ENCODE data around the gene DPYSL4. TPM values are rescaled to one million over a fixed set of nuclear protein-coding genes. Genes with fewer than 3 reads are reported as not detected.

Gene DPYSL4
- total and polyA plus RNA-seq, 3 experiments from 2014 or later = 3.2 to 3.3 TPM; not detected in 1

GRCh38 chr10:132189016-132189415 is 2.3 kb downstream of the DPYSL4 start:
- peak overlapping the region in 1 of 8 donors; percentile 48 for H3K27ac Mint-ChIP-seq
- H3K9me3 Mint-ChIP-seq = no peaks in the 10 kb centered on the region
- DNase-seq = peak in 1 of 5 donors; percentile 15
- H3K27me3 Mint-ChIP-seq = peaks cover 31 to 37% of the 10 kb centered on the region in 2 donors
- Histone ChIP-seq H3K27ac (ENCODE audit: low read depth, low read length) (no peak overlapping the region), H3K4me1 (ENCODE audit: insufficient read depth, low read length) (peaks cover 8% of the 10 kb centered on the region), H3K36me3 (ENCODE audit: insufficient read depth, low read length) (no peaks in the 10 kb centered on the region), H3K4me3 (ENCODE audit: low read length) (no peak overlapping the region), H3K27me3 (ENCODE audit: insufficient read depth, low read length, poor library complexity, severe bottlenecking) (peaks cover 19% of the 10 kb centered on the region), H3K9me3 (ENCODE audit: low read length) (no peaks in the 10 kb centered on the region)
- ChIA-PET POLR2A (no interaction called here), CTCF (no interaction called here)
- H3K4me1 Mint-ChIP-seq = peaks cover 5 to 8% (median 5%) of the 10 kb centered on the region in 3 donors
- H3K4me3 Mint-ChIP-seq = peak overlapping the region in 4 of 7 donors; percentile 4 to 69 (median 40)
- peaks cover 0 to 2% (median 0%) of the 10 kb centered on the region in 3 donors for H3K36me3 Mint-ChIP-seq

DNA sequence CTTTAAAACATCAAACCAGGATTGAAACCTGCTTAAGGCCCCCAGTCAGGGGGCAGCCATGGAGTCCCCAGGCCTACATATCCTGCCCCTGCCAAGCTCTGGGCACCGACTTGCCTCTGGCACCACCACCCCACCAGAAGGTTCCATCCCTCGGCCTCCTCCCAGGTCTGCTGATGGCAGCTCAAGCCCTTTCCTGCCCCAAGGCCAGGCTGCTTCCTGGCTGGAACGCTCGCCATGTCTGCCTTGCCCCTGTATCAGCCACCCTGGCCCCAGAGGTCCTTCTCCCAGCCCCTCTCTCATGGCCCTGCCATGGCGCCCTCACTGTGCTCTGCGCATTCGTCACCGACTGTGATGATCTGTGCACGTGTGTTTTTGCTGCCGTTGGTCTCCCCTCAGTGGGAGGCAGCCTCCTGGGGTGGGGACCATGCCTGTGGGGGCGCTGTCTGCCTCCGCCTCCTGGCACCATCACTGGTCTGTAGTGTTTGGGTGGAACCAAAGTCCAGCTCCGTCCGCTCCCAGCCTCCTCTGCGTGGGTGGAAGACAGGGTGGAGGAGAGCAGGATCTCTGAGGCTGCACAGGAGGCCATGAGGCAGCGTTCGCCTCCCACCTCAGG is 3.2 kb downstream of the DPYSL4 start:
- Histone ChIP-seq H3K36me3 (ENCODE audit: insufficient read depth, low read length) (no peaks in the 10 kb centered on the region), H3K4me1 (ENCODE audit: insufficient read depth, low read length) (peaks cover 8% of the 10 kb centered on the region), H3K27ac (ENCODE audit: low read depth, low read length) (no peak overlapping the region), H3K9me3 (ENCODE audit: low read length) (no peaks in the 10 kb centered on the region), H3K27me3 (ENCODE audit: insufficient read depth, low read length, poor library complexity, severe bottlenecking) (peaks cover 19% of the 10 kb centered on the region), H3K4me3 (ENCODE audit: low read length) (no peak overlapping the region)
- Mint-ChIP-seq H3K9me3 (no peaks in the 10 kb centered on the region), H3K36me3 (peaks cover 0 to 2% (median 0%) of the 10 kb centered on the region in 3 donors), H3K27me3 (peaks cover 27 to 31% of the 10 kb centered on the region in 2 donors), H3K27ac (no peak overlapping the region), H3K4me1 (peaks cover 2 to 6% (median 5%) of the 10 kb centered on the region in 3 donors), H3K4me3 (peak overlapping the region in 2 of 7 donors; percentile 17 to 69)
- ChIA-PET CTCF (no interaction called here), POLR2A (no interaction called here)
- peak in 1 of 5 donors; percentile 38 for DNase-seq

DNA sequence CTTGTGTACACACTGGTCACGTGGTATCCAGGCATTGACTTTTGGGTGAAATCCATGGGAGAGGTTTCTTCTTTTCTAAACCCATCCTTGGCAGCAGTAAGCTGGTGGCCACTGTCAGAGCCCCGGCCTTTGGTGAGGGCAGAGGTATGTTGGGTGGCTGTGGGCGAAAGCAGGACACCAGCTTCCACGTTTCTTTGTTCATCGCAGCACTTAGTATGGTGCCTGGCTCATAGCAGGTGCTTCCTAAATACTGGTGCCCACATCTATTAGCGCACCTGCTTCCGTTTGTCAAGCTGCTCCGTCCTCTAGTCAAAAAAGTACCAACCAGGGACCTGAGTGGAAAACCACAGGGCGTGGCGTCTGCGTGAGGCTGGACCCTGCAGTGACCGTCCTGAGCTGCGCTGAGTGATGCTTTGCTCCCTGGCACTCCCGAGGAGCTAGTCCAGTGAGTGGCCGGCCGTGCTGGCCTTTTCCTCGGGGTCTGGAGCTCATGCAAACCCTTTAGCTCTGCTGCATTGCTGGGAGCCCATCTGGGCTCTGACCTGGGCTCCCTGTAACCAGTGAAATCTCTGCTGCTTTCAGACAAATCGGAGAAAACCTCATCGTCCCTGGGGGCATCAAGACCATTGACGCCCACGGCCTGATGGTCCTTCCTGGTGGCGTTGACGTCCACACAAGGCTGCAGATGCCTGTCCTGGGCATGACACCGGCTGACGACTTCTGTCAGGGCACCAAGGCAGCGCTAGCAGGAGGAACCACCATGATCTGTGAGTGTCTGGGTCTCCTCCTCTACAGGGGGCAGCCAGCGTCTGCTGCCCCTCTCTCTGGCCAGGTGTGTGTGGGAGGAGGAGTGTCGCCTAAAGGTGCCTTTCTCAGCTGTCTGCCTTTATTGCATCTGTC is 5.6 kb downstream of the DPYSL4 start:
- peaks cover 14% of the 10 kb centered on the region for H3K27me3 ChIP-seq (ENCODE audit: insufficient read depth, low read length, poor library complexity, severe bottlenecking)
- H3K4me1 ChIP-seq (ENCODE audit: insufficient read depth, low read length) = peaks cover 8% of the 10 kb centered on the region
- Mint-ChIP-seq H3K36me3 (peaks cover 0 to 2% (median 0%) of the 10 kb centered on the region in 3 donors), H3K4me3 (peak overlapping the region in 1 of 7 donors; percentile 52), H3K4me1 (peaks cover 0 to 5% (median 5%) of the 10 kb centered on the region in 3 donors), H3K27ac (no peak overlapping the region), H3K9me3 (no peaks in the 10 kb centered on the region), H3K27me3 (peaks cover 25 to 26% of the 10 kb centered on the region in 2 donors)
- no peaks in the 10 kb centered on the region for H3K9me3 ChIP-seq (ENCODE audit: low read length)
- CTCF ChIA-PET = no interaction called here
- no peak overlapping the region for H3K4me3 ChIP-seq (ENCODE audit: low read length)
- POLR2A ChIA-PET = no interaction called here
- H3K27ac ChIP-seq (ENCODE audit: low read depth, low read length) = no peak overlapping the region
- no peaks in the 10 kb centered on the region for H3K36me3 ChIP-seq (ENCODE audit: insufficient read depth, low read length)
- peak in 1 of 5 donors; percentile 29 for DNase-seq

DNA sequence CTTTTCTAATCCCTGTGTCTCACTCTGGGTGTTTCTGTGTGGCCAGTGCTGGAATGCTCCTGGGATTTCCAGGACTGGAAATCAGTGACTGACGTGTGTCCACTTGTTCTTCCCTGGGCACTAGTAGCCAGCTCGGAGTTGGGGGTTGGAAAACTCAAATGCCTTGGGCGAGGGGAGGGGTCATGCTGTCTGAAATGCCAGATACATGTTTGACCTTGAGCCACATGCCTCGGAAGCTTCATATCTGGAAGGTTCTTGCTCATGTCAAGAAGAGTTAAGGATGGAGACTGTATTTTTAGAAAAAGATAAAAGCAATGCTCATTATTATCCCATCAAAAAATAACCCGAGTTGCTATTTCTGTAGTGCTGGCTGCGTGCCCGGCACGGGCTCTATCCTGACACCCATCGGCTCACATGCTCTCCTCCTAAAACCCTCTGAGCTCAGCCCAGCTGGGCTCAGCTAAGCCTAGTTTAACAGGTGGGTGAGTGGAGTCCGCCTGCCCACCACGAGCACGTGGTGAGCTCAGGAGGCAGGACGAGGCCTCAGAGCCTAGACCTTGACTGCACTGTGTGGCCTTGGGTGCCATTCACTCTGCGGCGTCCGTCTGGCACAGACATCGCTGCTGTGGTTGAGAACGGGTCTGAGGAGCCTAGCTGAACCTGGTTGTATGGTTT is 6.4 kb downstream of the DPYSL4 start:
- H3K4me3 ChIP-seq (ENCODE audit: low read length) = no peak overlapping the region
- no peaks in the 10 kb centered on the region for H3K36me3 ChIP-seq (ENCODE audit: insufficient read depth, low read length)
- H3K27ac Mint-ChIP-seq = no peak overlapping the region
- no peaks in the 10 kb centered on the region for H3K9me3 ChIP-seq (ENCODE audit: low read length)
- peak in 1 of 5 donors; percentile 31 for DNase-seq
- H3K27ac ChIP-seq (ENCODE audit: low read depth, low read length) = no peak overlapping the region
- H3K4me1 ChIP-seq (ENCODE audit: insufficient read depth, low read length) = peaks cover under 1% of the 10 kb centered on the region
- peaks cover 7% of the 10 kb centered on the region for H3K27me3 ChIP-seq (ENCODE audit: insufficient read depth, low read length, poor library complexity, severe bottlenecking)
- H3K9me3 Mint-ChIP-seq = no peaks in the 10 kb centered on the region
- H3K36me3 Mint-ChIP-seq = peaks cover 0 to 2% (median 0%) of the 10 kb centered on the region in 3 donors
- ChIA-PET POLR2A (no interaction called here), CTCF (no interaction called here)
- H3K27me3 Mint-ChIP-seq = peaks cover 21 to 22% of the 10 kb centered on the region in 2 donors
- no peak overlapping the region for H3K4me3 Mint-ChIP-seq
- H3K4me1 Mint-ChIP-seq = peaks cover 0 to 5% (median 1%) of the 10 kb centered on the region in 3 donors

- CTCF ChIA-PET = no interaction called here
Measured at GRCh38 chr10:132193907-132194552, 7.3 kb downstream of the DPYSL4 start.

DNA sequence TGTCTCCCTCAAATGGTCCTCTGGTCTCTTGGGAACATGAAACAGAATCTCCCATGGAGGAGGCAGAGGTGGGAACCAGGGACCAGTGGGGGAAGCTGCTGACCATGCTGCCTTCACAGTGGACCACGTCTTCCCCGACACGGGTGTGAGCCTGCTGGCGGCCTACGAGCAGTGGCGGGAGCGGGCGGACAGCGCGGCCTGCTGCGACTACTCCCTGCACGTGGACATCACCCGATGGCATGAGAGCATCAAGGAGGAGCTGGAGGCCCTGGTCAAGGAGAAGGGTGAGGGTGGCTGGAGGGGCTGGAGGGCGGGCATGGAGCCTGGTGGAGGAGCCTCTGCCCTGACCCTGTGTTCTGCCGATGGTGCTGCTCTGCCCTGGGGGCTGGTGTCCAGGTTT is 8.0 kb downstream of the DPYSL4 start:
- ChIA-PET POLR2A (no interaction called here), CTCF (no interaction called here)
- H3K4me3 ChIP-seq (ENCODE audit: low read length) = no peak overlapping the region
- H3K9me3 ChIP-seq (ENCODE audit: low read length) = no peaks in the 10 kb centered on the region
- peak in 1 of 5 donors; percentile 33 for DNase-seq
- H3K27me3 ChIP-seq (ENCODE audit: insufficient read depth, low read length, poor library complexity, severe bottlenecking) = no peaks in the 10 kb centered on the region
- peaks cover 0 to 2% (median 0%) of the 10 kb centered on the region in 3 donors for H3K36me3 Mint-ChIP-seq
- no peaks in the 10 kb centered on the region for H3K9me3 Mint-ChIP-seq
- H3K27ac Mint-ChIP-seq = no peak overlapping the region
- H3K36me3 ChIP-seq (ENCODE audit: insufficient read depth, low read length) = no peaks in the 10 kb centered on the region
- H3K4me1 Mint-ChIP-seq = no peaks in the 10 kb centered on the region
- H3K27ac ChIP-seq (ENCODE audit: low read depth, low read length) = no peak overlapping the region
- H3K27me3 Mint-ChIP-seq = peaks cover 5 to 6% of the 10 kb centered on the region in 2 donors
- H3K4me3 Mint-ChIP-seq = no peak overlapping the region
- H3K4me1 ChIP-seq (ENCODE audit: insufficient read depth, low read length) = no peaks in the 10 kb centered on the region

More at GRCh38 chr10:132193907-132194552, 7.3 kb downstream of the DPYSL4 start:
- Histone ChIP-seq H3K4me1 (ENCODE audit: insufficient read depth, low read length) (no peaks in the 10 kb centered on the region), H3K9me3 (ENCODE audit: low read length) (no peaks in the 10 kb centered on the region), H3K36me3 (ENCODE audit: insufficient read depth, low read length) (no peaks in the 10 kb centered on the region), H3K27me3 (ENCODE audit: insufficient read depth, low read length, poor library complexity, severe bottlenecking) (no peaks in the 10 kb centered on the region), H3K27ac (ENCODE audit: low read depth, low read length) (no peak overlapping the region), H3K4me3 (ENCODE audit: low read length) (no peak overlapping the region)
- Mint-ChIP-seq H3K4me1 (peaks cover 0 to 2% (median 0%) of the 10 kb centered on the region in 3 donors), H3K36me3 (peaks cover 0 to 2% (median 0%) of the 10 kb centered on the region in 3 donors), H3K9me3 (no peaks in the 10 kb centered on the region), H3K27me3 (peaks cover 12 to 13% of the 10 kb centered on the region in 2 donors), H3K4me3 (no peak overlapping the region), H3K27ac (no peak overlapping the region)
- POLR2A ChIA-PET = no interaction called here
- DNase-seq = peak in 1 of 5 donors; percentile 43

GRCh38 chr10:132195366-132196075 is 8.8 kb downstream of the DPYSL4 start:
- Histone ChIP-seq H3K27me3 (ENCODE audit: insufficient read depth, low read length, poor library complexity, severe bottlenecking) (no peaks in the 10 kb centered on the region), H3K4me3 (ENCODE audit: low read length) (no peak overlapping the region), H3K9me3 (ENCODE audit: low read length) (no peaks in the 10 kb centered on the region), H3K4me1 (ENCODE audit: insufficient read depth, low read length) (no peaks in the 10 kb centered on the region), H3K27ac (ENCODE audit: low read depth, low read length) (no peak overlapping the region), H3K36me3 (ENCODE audit: insufficient read depth, low read length) (no peaks in the 10 kb centered on the region)
- no peak overlapping the region for H3K4me3 Mint-ChIP-seq
- H3K9me3 Mint-ChIP-seq = no peaks in the 10 kb centered on the region
- H3K4me1 Mint-ChIP-seq = no peaks in the 10 kb centered on the region
- peak overlapping the region in 1 of 8 donors; percentile 17 for H3K27ac Mint-ChIP-seq
- ChIA-PET CTCF (no interaction called here), POLR2A (no interaction called here)
- peak in 1 of 5 donors; percentile 35 for DNase-seq
- H3K27me3 Mint-ChIP-seq = peaks cover 3 to 4% of the 10 kb centered on the region in 2 donors
- peaks cover 0 to 2% (median 0%) of the 10 kb centered on the region in 3 donors for H3K36me3 Mint-ChIP-seq
